GM18499 (cell line): ENCODE measurements around the gene SPOCK1.
"Not testable (repeated sequence)": the region's sequence is repeated elsewhere in the genome, so short reads cannot be mapped to it uniquely, and the experiment has no call there.

Source experiments
- ATAC-seq: cut with Tn5 transposase; IDR thresholded peaks from one replicate; pipeline ENCODE4 v1.9.1; 2021; ENCODE audit warnings: moderate number of reproducible peaks; ENCODE audit not compliant: insufficient read depth, unreplicated experiment

SPOCK1 gene

GRCh38 chr5:137022043-137022442 lies 477.1 kb downstream of the SPOCK1 start:
- ATAC-seq, result no peak

GRCh38 chr5:137019229-137019628 lies 479.9 kb downstream of the SPOCK1 start:
- no peak for ATAC-seq

GRCh38 chr5:137016783-137017324 lies 482.3 kb downstream of the SPOCK1 start:
- no peak for ATAC-seq

GRCh38 chr5:137015540-137016116 lies 483.5 kb downstream of the SPOCK1 start:
- peak; percentile 57 for ATAC-seq

GRCh38 chr5:137014731-137015130 lies 484.4 kb downstream of the SPOCK1 start:
- no peak for ATAC-seq

- no peak for ATAC-seq
These were observed 488.9 kb downstream of the SPOCK1 start for GRCh38 chr5:137010226-137010625.

- no peak for ATAC-seq
These were observed 494.8 kb downstream of the SPOCK1 start for GRCh38 chr5:137004279-137004678.

- no peak for ATAC-seq
These were observed 498.0 kb downstream of the SPOCK1 start for GRCh38 chr5:137001026-137001569.

GRCh38 chr5:136999787-137000186 lies 499.3 kb downstream of the SPOCK1 start:
- ATAC-seq, result no peak

- no peak for ATAC-seq
These were observed 500.2 kb downstream of the SPOCK1 start for GRCh38 chr5:136998854-136999357.

- ATAC-seq, result no peak
These were observed 505.0 kb downstream of the SPOCK1 start for GRCh38 chr5:136994154-136994553.

GRCh38 chr5:136992796-136993489 lies 506.2 kb downstream of the SPOCK1 start:
- no peak for ATAC-seq

GRCh38 chr5:136985785-136986475 lies 513.2 kb downstream of the SPOCK1 start:
- ATAC-seq, result no peak

GRCh38 chr5:136984772-136985446 lies 514.2 kb downstream of the SPOCK1 start:
- ATAC-seq, result no peak

GRCh38 chr5:136981936-136982335 lies 517.2 kb downstream of the SPOCK1 start:
- no peak for ATAC-seq

GRCh38 chr5:136979131-136979530 lies 520.0 kb downstream of the SPOCK1 start:
- ATAC-seq, result no peak

GRCh38 chr5:136963504-136963903 lies 535.6 kb downstream of the SPOCK1 start:
- ATAC-seq, result no peak

GRCh38 chr5:136957428-136957827 lies 541.7 kb downstream of the SPOCK1 start:
- no peak for ATAC-seq

- not testable (repeated sequence) for ATAC-seq
These were observed 545.0 kb downstream of the SPOCK1 start for GRCh38 chr5:136954142-136954541.

- ATAC-seq, result not testable (repeated sequence)
These were observed 545.6 kb downstream of the SPOCK1 start for GRCh38 chr5:136953346-136954069.
